PC-9 (cell line): Measurements from ENCODE around the gene PCK2.

Experiments
- CTCF ChIP-seq: fragments of 200-600 bp; sonication (generic); conservative IDR thresholded peaks from 2 replicates; pipeline ENCODE4 v1.6.1; 2017; ENCODE audit warnings: mixed run types, antibody characterized with exemption, mild to moderate bottlenecking, moderate library complexity
- EZH2 ChIP-seq: fragments of 200-600 bp; sonication (generic); IDR thresholded peaks from 2 replicates; pipeline ENCODE4 v1.8.0; 2017; ENCODE audit warnings: antibody characterized with exemption, low read depth

- TF ChIP-seq CTCF, result no peak
- TF ChIP-seq EZH2, result no peak
These were observed 22.2 kb downstream of the PCK2 start for GRCh38 chr14:24116128-24116814.
